ENCODE measurements around the gene PET100. TPM values are rescaled to one million over a fixed set of nuclear protein-coding genes. Genes with fewer than 3 reads are reported as not detected.

Gene PET100
- total and polyA plus RNA-seq, 7 donors, result 49.6 to 112 (median 93.1) TPM

- Histone ChIP-seq H3K27me3 (ENCODE audit: insufficient read depth in 3 of 3, low read length in 2 of 3) (peaks cover 0 to 36% (median 10%) of the 10 kb centered on the region in 3 donors), H3K4me3 (no peak overlapping the region), H3K27ac (no peak overlapping the region), H3K36me3 (ENCODE audit: insufficient read depth in 1 of 2, low read depth in 1 of 2) (no peaks in the 10 kb centered on the region), H3K9me3 (no peaks in the 10 kb centered on the region), H3K4me1 (no peaks in the 10 kb centered on the region)
- WGBS, 3 donors, result 95 to 96% (median 95%) methylated on average over 13 of the region's 13 CpGs
- DNase-seq (no peak), ATAC-seq (no peak)
- intact Hi-C loops (cut with DNase I), result no loop called here
- no peak for TF ChIP-seq CTCF (IDR thresholded peaks at IDR 0.05)
Measured at GRCh38 chr19:7639863-7640348, 10.3 kb downstream of the PET100 start.

- intact Hi-C loops (cut with DNase I), result no loop called here
Measured at GRCh38 chr19:7640803-7641202, 11.2 kb downstream of the PET100 start.

GRCh38 chr19:7641290-7642276, 12.0 kb downstream of the PET100 start:
- 78 to 80% (median 80%) methylated on average over 38 to 43 of the region's 43 CpGs for WGBS, 3 donors
- TF ChIP-seq CTCF (IDR thresholded peaks at IDR 0.05), result no peak
- no peaks in the 10 kb centered on the region for H3K4me1 ChIP-seq
- H3K9me3 ChIP-seq, result no peaks in the 10 kb centered on the region
- peaks cover 0 to 30% (median 3%) of the 10 kb centered on the region in 3 donors for H3K27me3 ChIP-seq (ENCODE audit: insufficient read depth in 3 of 3, low read length in 2 of 3)
- ATAC-seq (no peak), DNase-seq (no peak)
- intact Hi-C loops (cut with DNase I), result no loop called here
- no peak overlapping the region for H3K27ac ChIP-seq
- no peaks in the 10 kb centered on the region for H3K36me3 ChIP-seq (ENCODE audit: insufficient read depth in 1 of 2, low read depth in 1 of 2)
- no peak overlapping the region for H3K4me3 ChIP-seq

More at GRCh38 chr19:7640803-7641202, 11.2 kb downstream of the PET100 start:
- DNase-seq, result no peak
- Histone ChIP-seq H3K27me3 (ENCODE audit: insufficient read depth in 3 of 3, low read length in 2 of 3) (peaks cover 0 to 36% (median 8%) of the 10 kb centered on the region in 3 donors), H3K27ac (no peak overlapping the region), H3K36me3 (ENCODE audit: insufficient read depth in 1 of 2, low read depth in 1 of 2) (no peaks in the 10 kb centered on the region), H3K9me3 (no peaks in the 10 kb centered on the region), H3K4me3 (no peak overlapping the region), H3K4me1 (no peaks in the 10 kb centered on the region)
- WGBS, 3 donors, result 87 to 93% (median 89%) methylated on average over 10 to 11 of the region's 11 CpGs
- no peak for ATAC-seq
- no peak for TF ChIP-seq CTCF (IDR thresholded peaks at IDR 0.05)

GRCh38 chr19:7642295-7643030, 12.9 kb downstream of the PET100 start:
- Histone ChIP-seq H3K9me3 (no peaks in the 10 kb centered on the region), H3K27ac (no peak overlapping the region), H3K27me3 (ENCODE audit: insufficient read depth in 3 of 3, low read length in 2 of 3) (peaks cover 0 to 22% (median 3%) of the 10 kb centered on the region in 3 donors), H3K4me3 (no peak overlapping the region), H3K36me3 (ENCODE audit: insufficient read depth in 1 of 2, low read depth in 1 of 2) (no peaks in the 10 kb centered on the region), H3K4me1 (no peaks in the 10 kb centered on the region)
- ATAC-seq (no peak), DNase-seq (no peak)
- intact Hi-C loops (cut with DNase I), result no loop called here
- no peak for TF ChIP-seq CTCF (IDR thresholded peaks at IDR 0.05)
- WGBS, 3 donors, result 81 to 84% (median 82%) methylated on average over 22 to 27 of the region's 27 CpGs
